Lung (tissue), 12 donors: ENCODE data around the gene PKIG. TPM values are rescaled to one million over a fixed set of nuclear protein-coding genes. Genes with fewer than 3 reads are reported as not detected.

Experiments
- ATAC-seq: fragments of 200-7000 bp; cut with Tn5 transposase; one replicate; pipeline ENCODE4 v1.9.1; 2020; ENCODE audit warnings: moderate number of reproducible peaks; ENCODE audit not compliant: insufficient read depth, low FRiP score
- DNase-seq, 3 donors: peaks; one replicate each; pipeline ENCODE4 v3.0.0-alpha.2; 2013 to 2017
- H3K27ac ChIP-seq, 2 donors: one replicate each; pipeline ENCODE4 v1.5.1; 2013; ENCODE audit warnings: mild to moderate bottlenecking in 2 of 2, moderate library complexity in 2 of 2, control low read depth in 1 of 2, inconsistent platforms in 1 of 2, low read depth in 1 of 2, low read length in 1 of 2
- H3K27me3 ChIP-seq, 3 donors: one replicate each; pipeline ENCODE4 v1.5.1; 2013; ENCODE audit warnings: low read length in 2 of 3; ENCODE audit not compliant: control insufficient read depth in 3 of 3, insufficient read depth in 3 of 3
- H3K36me3 ChIP-seq, 4 donors: one replicate each; pipeline ENCODE4 v1.5.1; 2013; ENCODE audit warnings: low read length in 4 of 4, mild to moderate bottlenecking in 1 of 4, moderate library complexity in 1 of 4; ENCODE audit not compliant: control insufficient read depth in 4 of 4, insufficient read depth in 4 of 4
- H3K4me1 ChIP-seq, 5 donors: one replicate each; pipeline ENCODE4 v1.5.1; 2013; ENCODE audit warnings: low read length in 5 of 5, mild to moderate bottlenecking in 2 of 5, moderate library complexity in 1 of 5; ENCODE audit not compliant: control insufficient read depth in 5 of 5, insufficient read depth in 5 of 5
- H3K4me3 ChIP-seq: one replicate; pipeline ENCODE4 v1.5.1; 2013; ENCODE audit warnings: mild to moderate bottlenecking, control low read depth, moderate library complexity
- H3K9ac ChIP-seq, 2 donors: one replicate each; pipeline ENCODE4 v1.5.1; 2013; ENCODE audit warnings: low read length in 2 of 2, control low read depth in 1 of 2; ENCODE audit not compliant: insufficient read depth in 1 of 2
- H3K9me3 ChIP-seq, 4 donors: one replicate each; pipeline ENCODE4 v1.5.1; 2013; ENCODE audit warnings: low read length in 3 of 4, mild to moderate bottlenecking in 1 of 4, moderate library complexity in 1 of 4; ENCODE audit not compliant: control insufficient read depth in 4 of 4, insufficient read depth in 3 of 4
- CTCF ChIP-seq: IDR thresholded peaks from 2 replicates; pipeline ENCODE4 v1.5.1; 2012; ENCODE audit warnings: mild to moderate bottlenecking; ENCODE audit errors: control extremely low read depth, extremely low read depth
- WGBS, 2 donors: extraction: QIAGEN DNeasy Blood & Tissue Kit; methylation state at CpG; one replicate each; pipeline ENCODE4 v1.1.7; 2013; 5-methylcytosine and 5-hydroxymethylcytosine counted together
- polyA plus RNA-seq, 2 donors: library from polyadenylated mRNA; stranded (reverse); fragments of 200-250 nt; gene quantifications; one replicate each; pipeline ENCODE4 v1.2.1, GENCODE V29; 2013
- total RNA-seq, 2 donors: library from RNA; depleted of rRNA in 1 of 2; stranded (reverse); fragments of >200 nt in 1 of 2; gene quantifications; one replicate each; pipeline ENCODE4 v1.2.1, GENCODE V29; 2014 to 2021
- donor health status: control.
- donor health status: control.
- donor health status: Bipolar disorder and iron deficiency.
- donor health status: healthy.
- donor health status: DM: yes; HTN: yes; CAD: no.

PKIG gene
- total and polyA plus RNA-seq, 4 donors, result 45.7 to 67.8 (median 63.0) TPM

GRCh38 chr20:44642203-44643153 lies 60.1 kb downstream of the PKIG start:
- Histone ChIP-seq H3K4me3 (no peak overlapping the region), H3K9ac (peak overlapping the region in 1 of 2 donors; percentile 32), H3K4me1 (peaks cover 4 to 22% (median 19%) of the 10 kb centered on the region in 5 donors), H3K27me3 (no peaks in the 10 kb centered on the region), H3K27ac (peak overlapping the region; percentile 21 to 66), H3K36me3 (no peaks in the 10 kb centered on the region), H3K9me3 (no peaks in the 10 kb centered on the region)
- DNase-seq (peak; percentile 80 to 91 (median 90)), ATAC-seq (peak; percentile 51)
- TF ChIP-seq CTCF, result no peak
- 19 to 20% methylated on average over 17 of the region's 17 CpGs for WGBS, 2 donors

DNA sequence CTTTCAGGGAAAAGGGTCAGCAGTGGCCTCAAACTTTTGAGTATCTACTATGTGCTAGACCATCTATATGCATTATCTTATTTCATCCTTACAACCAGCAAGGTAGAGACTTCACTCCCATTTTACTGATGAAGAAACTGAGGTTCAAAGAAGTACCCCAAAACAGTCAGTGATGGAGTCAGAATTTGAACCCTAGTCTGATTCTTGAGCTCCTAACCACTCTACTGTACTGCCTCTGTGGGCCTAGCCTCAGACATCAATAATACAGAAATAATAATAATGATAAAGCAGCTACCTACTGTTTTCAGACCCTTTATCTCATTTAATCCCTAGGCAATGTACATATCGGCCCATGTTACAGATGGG lies 60.8 kb downstream of the PKIG start:
- H3K36me3 ChIP-seq, result no peaks in the 10 kb centered on the region
- H3K4me1 ChIP-seq, result peaks cover 4 to 22% (median 19%) of the 10 kb centered on the region in 5 donors
- no peak for TF ChIP-seq CTCF
- ATAC-seq (no peak), DNase-seq (no peak)
- H3K27me3 ChIP-seq, result no peaks in the 10 kb centered on the region
- peak overlapping the region; percentile 65 to 66 for H3K27ac ChIP-seq
- H3K9ac ChIP-seq, result peak overlapping the region in 1 of 2 donors; percentile 32
- no peak overlapping the region for H3K4me3 ChIP-seq
- no peaks in the 10 kb centered on the region for H3K9me3 ChIP-seq
- 49 to 52% methylated on average over 1 of the region's 1 CpG for WGBS, 2 donors

DNA sequence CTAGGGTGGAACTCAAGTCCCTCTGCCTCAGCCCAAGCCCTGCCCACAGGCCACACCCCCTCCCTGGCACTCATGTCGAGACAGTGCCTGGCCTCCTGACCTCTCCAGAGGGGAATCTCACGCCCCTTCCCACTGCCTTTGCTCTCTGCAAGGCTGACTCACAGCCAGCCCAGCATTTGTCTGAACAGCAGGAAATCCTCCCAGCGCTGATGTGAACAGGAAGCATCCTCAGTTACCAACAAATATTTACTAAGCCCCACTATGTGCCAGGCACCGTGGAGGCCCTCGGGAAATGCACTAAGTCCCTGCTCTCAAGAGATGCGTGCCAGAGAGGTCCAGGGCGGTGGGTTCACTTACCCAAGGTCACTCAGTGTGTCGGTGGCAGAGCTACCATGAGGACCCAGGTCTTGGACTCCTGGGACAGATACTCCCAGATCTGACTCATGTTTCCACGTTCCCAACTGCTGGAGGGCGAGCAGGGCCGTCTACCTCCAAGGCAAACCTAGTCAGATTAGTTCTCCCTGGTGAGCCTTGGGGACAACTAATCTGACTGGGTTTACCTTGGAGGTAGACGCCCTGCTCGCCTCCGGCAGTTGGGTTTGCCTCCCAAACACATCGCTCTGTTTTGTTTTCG lies 61.3 kb downstream of the PKIG start:
- peaks cover 4 to 22% (median 19%) of the 10 kb centered on the region in 5 donors for H3K4me1 ChIP-seq
- DNase-seq (peak; percentile 72 to 84 (median 81)), ATAC-seq (peak; percentile 54)
- H3K27ac ChIP-seq, result peak overlapping the region; percentile 66 to 78
- TF ChIP-seq CTCF, result no peak
- 46 to 55% methylated on average over 16 of the region's 16 CpGs for whole genome bisulfite sequencing, 2 donors
- no peaks in the 10 kb centered on the region for H3K27me3 ChIP-seq
- no peak overlapping the region for H3K4me3 ChIP-seq
- H3K9me3 ChIP-seq, result no peaks in the 10 kb centered on the region
- H3K9ac ChIP-seq, result no peak overlapping the region
- no peaks in the 10 kb centered on the region for H3K36me3 ChIP-seq
